Activated T-helper 2 cell treated with anti-CD3 and anti-CD28 coated beads, Interferon-gamma antibody, Interleukin-2, Interleukin-4, amounts not matched to agents 10 μg/mL and 5 μg/mL and 100 μg/mL, durations not matched to agents 14 hours and 24 hours and 36 hours (primary cell): ENCODE measurements around the gene CD3E. TPM values are rescaled to one million over a fixed set of nuclear protein-coding genes. Genes with fewer than 3 reads are reported as not detected.

ENCODE experiments used
- DNase-seq: peaks from one replicate; pipeline ENCODE4 v3.0.0; 2021; ENCODE audit warnings: low spot score
- H3K27ac Mint-ChIP-seq: one replicate; pipeline ENCODE4 v1.8.0; 2021; ENCODE audit warnings: mixed read lengths
- H3K27me3 Mint-ChIP-seq: one replicate; pipeline ENCODE4 v1.8.0; 2021; ENCODE audit warnings: low read depth, mixed read lengths
- H3K36me3 Mint-ChIP-seq: one replicate; pipeline ENCODE4 v1.8.0; 2021; ENCODE audit warnings: low read depth, mixed read lengths
- H3K4me1 Mint-ChIP-seq: one replicate; pipeline ENCODE4 v1.8.0; 2021; ENCODE audit warnings: low read depth, mixed read lengths
- H3K4me3 Mint-ChIP-seq: one replicate; pipeline ENCODE4 v1.8.0; 2021; ENCODE audit warnings: low read depth, mild to moderate bottlenecking, moderate library complexity, mixed read lengths
- H3K9me3 Mint-ChIP-seq: one replicate; pipeline ENCODE4 v1.8.0; 2021; ENCODE audit warnings: mixed read lengths
- intact Hi-C: fragments of 100-400 bp; cut with micrococcal nuclease; formaldehyde crosslinking; loops from one replicate; pipeline ENCODE4 v1.15.1; 2023
- total RNA-seq: library from RNA; stranded (reverse); gene quantifications from 2 replicates; pipeline ENCODE4 v1.2.3, GENCODE V29; 2022

The CD3E gene
- total RNA-seq, 1 donor from 2014 or later = 529 TPM

- Mint-ChIP-seq H3K9me3 (no peaks in the 10 kb centered on the region), H3K4me1 (peaks cover 62% of the 10 kb centered on the region), H3K36me3 (peaks cover 59% of the 10 kb centered on the region), H3K27ac (peak overlapping the region; percentile 85), H3K27me3 (no peaks in the 10 kb centered on the region), H3K4me3 (peak overlapping the region; percentile 86)
- DNase-seq = peak; percentile 22
- intact Hi-C loops = loop anchor here (1.0 to 5.0 kb wide), 4 partner anchors 17 to 95 kb away; partner anchors contain the start of genes KMT2A, MPZL3 and UBE4A
These were observed 37.4 kb downstream of the CD3E start for GRCh38 chr11:118341815-118342489.

- Mint-ChIP-seq H3K4me1 (peaks cover 68% of the 10 kb centered on the region), H3K9me3 (no peaks in the 10 kb centered on the region), H3K27me3 (no peaks in the 10 kb centered on the region), H3K36me3 (peaks cover 62% of the 10 kb centered on the region), H3K27ac (peak within 1 kb of the TSS; percentile 85), H3K4me3 (peak within 1 kb of the TSS; percentile 86)
- intact Hi-C loops = loop anchor here (1.0 to 5.0 kb wide), 4 partner anchors 17 to 95 kb away; partner anchors contain the start of genes KMT2A, MPZL3 and UBE4A
- DNase-seq = peak; percentile 63
These were observed 38.1 kb downstream of the CD3E start, which contains the start of gene CD3D for GRCh38 chr11:118342503-118343161. CD3D (minus strand) TSS chr11:118342705; CDS start chr11:118342607, 98 bp downstream.

DNA sequence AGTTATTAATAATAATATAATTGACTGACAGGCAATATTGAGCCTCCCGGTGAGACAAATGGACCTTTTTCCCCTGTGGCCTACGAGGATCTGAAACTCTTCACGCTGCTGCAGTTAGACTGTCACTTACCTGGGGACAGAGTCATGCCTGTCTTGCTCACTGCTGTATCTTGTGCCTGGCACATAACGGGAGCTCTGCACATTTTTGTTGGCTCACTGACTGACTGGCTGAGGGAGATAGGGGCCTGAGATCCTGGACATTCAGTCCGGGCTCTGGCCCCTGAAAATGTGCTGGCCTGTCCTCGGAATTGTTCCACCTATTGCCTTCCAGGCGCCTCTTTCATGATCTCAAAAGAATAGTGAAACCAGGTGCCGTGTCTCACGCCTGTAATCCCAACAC, 38.7 kb downstream of the CD3E start:
- Mint-ChIP-seq H3K4me1 (peaks cover 70% of the 10 kb centered on the region), H3K27ac (peak overlapping the region; percentile 85), H3K9me3 (no peaks in the 10 kb centered on the region), H3K36me3 (peaks cover 63% of the 10 kb centered on the region), H3K27me3 (no peaks in the 10 kb centered on the region), H3K4me3 (peak overlapping the region; percentile 86)
- no peak for DNase-seq
- intact Hi-C loops = loop anchor here (5.0 kb wide), 2 partner anchors 91 to 94 kb away; partner anchors contain the start of genes KMT2A and MPZL3

DNA sequence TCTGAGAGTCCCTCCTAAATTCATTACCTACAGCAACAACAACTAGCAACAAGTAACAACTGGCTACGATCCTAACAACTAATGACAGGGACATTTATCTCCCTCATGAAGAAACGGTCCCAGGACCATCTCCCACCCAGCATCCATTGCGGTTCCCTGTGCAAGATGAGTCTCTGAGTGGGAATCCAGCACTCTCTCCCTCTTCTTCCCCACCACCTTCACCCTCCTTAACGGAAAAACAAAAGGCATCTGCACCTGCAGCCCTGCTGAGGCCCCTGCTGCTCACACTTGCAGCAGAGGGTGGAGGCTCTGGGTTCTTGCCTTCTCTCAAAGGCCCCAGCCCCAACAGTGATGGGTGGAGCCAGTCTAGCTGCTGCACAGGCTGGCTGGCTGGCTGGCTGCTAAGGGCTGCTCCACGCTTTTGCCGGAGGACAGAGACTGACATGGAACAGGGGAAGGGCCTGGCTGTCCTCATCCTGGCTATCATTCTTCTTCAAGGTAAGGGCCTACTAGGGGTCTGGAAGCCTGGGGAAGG, 39.5 kb downstream of the CD3E start, which contains the start of gene CD3G:
Gene CD3G (plus strand): TSS at position 364 of the 535 bp plus-strand sequence. CDS start 80 bp downstream, at position 444.
- Mint-ChIP-seq H3K4me3 (peak within 1 kb of the TSS; percentile 86), H3K9me3 (no peaks in the 10 kb centered on the region), H3K27me3 (no peaks in the 10 kb centered on the region), H3K27ac (peak within 1 kb of the TSS; percentile 85), H3K36me3 (peaks cover 62% of the 10 kb centered on the region), H3K4me1 (peaks cover 68% of the 10 kb centered on the region)
- intact Hi-C loops = loop anchor here (5.0 kb wide), 2 partner anchors 92 to 93 kb away; partner anchors contain the start of genes KMT2A and MPZL3
- DNase-seq = peak; percentile 65

DNA sequence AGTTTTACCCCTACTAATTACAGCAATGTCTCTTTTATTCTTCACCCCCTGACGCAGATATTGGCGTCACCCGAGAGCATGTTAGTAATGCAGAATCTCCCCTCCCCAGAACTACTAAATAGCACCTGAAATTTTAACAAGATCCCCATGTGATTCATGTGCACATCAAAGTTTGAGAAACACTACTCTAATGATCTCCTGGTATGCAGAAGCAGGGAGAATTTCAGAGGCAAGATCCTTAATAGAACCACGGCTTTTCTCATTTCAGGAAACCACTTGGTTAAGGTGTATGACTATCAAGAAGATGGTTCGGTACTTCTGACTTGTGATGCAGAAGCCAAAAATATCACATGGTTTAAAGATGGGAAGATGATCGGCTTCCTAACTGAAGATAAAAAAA, 44.9 kb downstream of the CD3E start:
- peaks cover 36% of the 10 kb centered on the region for H3K4me1 Mint-ChIP-seq
- no peaks in the 10 kb centered on the region for H3K27me3 Mint-ChIP-seq
- peaks cover 75% of the 10 kb centered on the region for H3K36me3 Mint-ChIP-seq
- intact Hi-C loops = no loop called here
- no peak for DNase-seq
- no peak overlapping the region for H3K4me3 Mint-ChIP-seq
- H3K27ac Mint-ChIP-seq = peak overlapping the region; percentile 35
- H3K9me3 Mint-ChIP-seq = no peaks in the 10 kb centered on the region

GRCh38 chr11:118353084-118353710, 48.7 kb downstream of the CD3E start:
- DNase-seq = no peak
- no peaks in the 10 kb centered on the region for H3K27me3 Mint-ChIP-seq
- peak overlapping the region; percentile 68 for H3K27ac Mint-ChIP-seq
- peaks cover 50% of the 10 kb centered on the region for H3K36me3 Mint-ChIP-seq
- intact Hi-C loops = loop anchor here (2.0 to 5.0 kb wide), 2 partner anchors 58 to 206 kb away; no protein-coding TSS in a partner anchor
- no peak overlapping the region for H3K4me3 Mint-ChIP-seq
- no peaks in the 10 kb centered on the region for H3K9me3 Mint-ChIP-seq
- H3K4me1 Mint-ChIP-seq = peaks cover 13% of the 10 kb centered on the region

GRCh38 chr11:118358071-118358470, 53.5 kb downstream of the CD3E start:
- Mint-ChIP-seq H3K9me3 (no peaks in the 10 kb centered on the region), H3K4me1 (peaks cover 31% of the 10 kb centered on the region), H3K27ac (no peak overlapping the region), H3K36me3 (peaks cover 16% of the 10 kb centered on the region), H3K4me3 (no peak overlapping the region), H3K27me3 (no peaks in the 10 kb centered on the region)
- intact Hi-C loops = loop anchor here (5.0 kb wide), 1 partner anchor 156 kb away; no protein-coding TSS in a partner anchor
- no peak for DNase-seq

GRCh38 chr11:118359295-118359958, 54.9 kb downstream of the CD3E start, which contains the start of gene UBE4A:
UBE4A (plus strand) TSS chr11:118359600; CDS start chr11:118365081, 5,481 bp downstream.
- Mint-ChIP-seq H3K27ac (peak within 1 kb of the TSS; percentile 84), H3K36me3 (peaks cover 17% of the 10 kb centered on the region), H3K4me3 (peak within 1 kb of the TSS; percentile 92), H3K27me3 (no peaks in the 10 kb centered on the region), H3K9me3 (no peaks in the 10 kb centered on the region), H3K4me1 (peaks cover 33% of the 10 kb centered on the region)
- intact Hi-C loops = loop anchor here (1.0 to 5.0 kb wide), 3 partner anchors 17 to 157 kb away; partner anchors contain the start of genes ATP5MG and CD3D
- peak; percentile 96 for DNase-seq

DNA sequence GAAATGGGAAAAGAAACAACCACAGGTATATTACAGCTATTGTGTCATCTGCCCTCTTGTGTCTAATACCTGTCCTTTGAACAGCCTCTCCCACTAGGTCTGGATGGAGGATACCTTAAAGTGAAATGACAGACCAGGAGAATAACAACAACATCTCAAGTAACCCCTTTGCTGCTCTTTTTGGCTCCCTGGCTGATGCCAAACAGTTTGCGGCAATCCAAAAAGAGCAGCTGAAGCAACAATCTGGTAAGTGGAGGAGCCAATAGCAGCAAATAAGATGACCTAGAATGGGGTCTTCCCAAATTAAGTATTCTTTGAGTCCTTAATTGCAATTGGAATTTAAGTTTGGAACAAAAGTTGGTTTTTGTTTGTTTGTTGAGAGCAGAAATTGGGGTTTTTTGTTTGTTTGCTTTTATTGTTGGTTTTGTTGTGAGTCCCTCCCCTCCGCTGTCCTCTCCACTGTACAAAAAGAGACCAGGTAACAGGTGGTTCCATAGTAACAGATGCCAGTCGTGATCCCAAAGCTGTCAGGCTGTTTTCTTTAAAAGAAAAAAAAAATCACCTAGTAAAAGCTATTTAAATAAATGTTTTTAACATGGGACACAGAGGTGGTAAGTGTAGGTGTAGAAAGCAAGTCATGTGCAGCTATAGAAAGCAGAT, 60.6 kb downstream of the CD3E start:
- peaks cover 56% of the 10 kb centered on the region for H3K36me3 Mint-ChIP-seq
- no peak overlapping the region for H3K4me3 Mint-ChIP-seq
- H3K9me3 Mint-ChIP-seq = no peaks in the 10 kb centered on the region
- H3K27ac Mint-ChIP-seq = peak overlapping the region; percentile 35
- DNase-seq = no peak
- H3K27me3 Mint-ChIP-seq = no peaks in the 10 kb centered on the region
- peaks cover 22% of the 10 kb centered on the region for H3K4me1 Mint-ChIP-seq
- intact Hi-C loops = no loop called here
